DND-41 (cell line): ENCODE results near the gene SLX1B.
"Not testable (repeated sequence)": the region's sequence is repeated elsewhere in the genome, so short reads cannot be mapped to it uniquely, and the experiment has no call there.

ENCODE experiments used
- ATAC-seq: fragments of 200-7000 bp; cut with Tn5 transposase; 3 replicates; pipeline ENCODE4 v1.9.1; 2021; ENCODE audit warnings: low read depth; ENCODE audit not compliant: insufficient read depth
- DNase-seq: peaks from one replicate; pipeline ENCODE4 v3.0.0-alpha.2; 2020
- H2AFZ ChIP-seq: 2 replicates; pipeline ENCODE4 v1.6.0; 2012; ENCODE audit warnings: low read depth, low read length
- H3K27ac ChIP-seq: 2 replicates; pipeline ENCODE4 v1.5.1; 2012; ENCODE audit warnings: low read length, inconsistent platforms
- H3K27me3 ChIP-seq: fragments of 200-600 bp; sonication (generic); 2 replicates; pipeline ENCODE4 v1.6.0; 2012; ENCODE audit warnings: low read length, mild to moderate bottlenecking, inconsistent platforms; ENCODE audit not compliant: insufficient read depth, poor library complexity
- H3K36me3 ChIP-seq: 2 replicates; pipeline ENCODE4 v1.5.1; 2012; ENCODE audit warnings: low read length, inconsistent platforms; ENCODE audit not compliant: insufficient read depth
- H3K4me1 ChIP-seq: 2 replicates; pipeline ENCODE4 v1.5.1; 2012; ENCODE audit warnings: mild to moderate bottlenecking, low read length; ENCODE audit not compliant: insufficient read depth
- H3K4me2 ChIP-seq: 2 replicates; pipeline ENCODE4 v1.6.0; 2012; ENCODE audit warnings: mild to moderate bottlenecking, moderate library complexity, low read length, inconsistent platforms; ENCODE audit not compliant: insufficient read depth
- H3K4me3 ChIP-seq, 2 experiments: fragments of 200-600 bp in 1 of 2; shearing (Covaris generic) in 1 of 2; 2 replicates each; pipeline ENCODE4 v1.5.1; 2012 to 2016; ENCODE audit warnings: inconsistent platforms in 2 of 2, low read length in 2 of 2, mild to moderate bottlenecking in 2 of 2, low read depth in 1 of 2, moderate library complexity in 1 of 2
- H3K79me2 ChIP-seq: 2 replicates; pipeline ENCODE4 v1.6.0; 2012; ENCODE audit warnings: low read length, inconsistent platforms; ENCODE audit not compliant: insufficient read depth
- H3K9ac ChIP-seq: 2 replicates; pipeline ENCODE4 v1.6.0; 2012; ENCODE audit warnings: low read depth, mild to moderate bottlenecking, inconsistent platforms, low read length, moderate library complexity
- H3K9me3 ChIP-seq: 2 replicates; pipeline ENCODE4 v1.5.1; 2012; ENCODE audit warnings: low read length, moderate library complexity, mild to moderate bottlenecking, inconsistent platforms; ENCODE audit not compliant: insufficient read depth, severe bottlenecking
- H4K20me1 ChIP-seq: 2 replicates; pipeline ENCODE4 v1.6.0; 2012; ENCODE audit warnings: low read length; ENCODE audit not compliant: insufficient read depth

The SLX1B gene

DNA sequence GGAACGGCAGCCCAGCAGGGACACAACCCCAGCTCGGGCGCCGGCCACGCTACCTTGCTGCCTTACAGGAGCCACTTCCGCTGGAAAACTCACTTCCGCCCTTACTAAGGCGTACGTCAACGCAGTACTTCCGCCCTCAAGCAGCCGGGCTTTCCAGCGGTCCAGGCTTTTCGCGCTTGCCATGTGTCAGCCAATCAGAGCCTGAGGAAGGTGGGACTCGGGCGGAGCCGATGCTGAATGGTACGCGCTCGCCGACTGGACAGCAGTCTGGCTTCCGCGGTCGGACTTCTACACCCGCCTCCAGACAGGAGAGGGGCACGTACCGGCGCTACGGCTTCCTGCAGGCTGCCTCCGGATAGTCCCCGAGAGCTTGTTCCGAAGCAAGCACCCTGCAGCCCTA lies at the start of gene SLX1B, which contains the start of gene BOLA2:
Gene SLX1B (plus strand): TSS at position 265 of the 400 bp plus-strand sequence.
Gene BOLA2 (minus strand): TSS at position 83 of the 400 bp plus-strand sequence. CDS start 98 bp downstream, outside the sequence.
- not testable (repeated sequence) for DNase-seq, H3K4me3 ChIP-seq, H4K20me1 ChIP-seq, H3K79me2 ChIP-seq, H2AFZ ChIP-seq, H3K27ac ChIP-seq, H3K9ac ChIP-seq, H3K36me3 ChIP-seq, H3K9me3 ChIP-seq, H3K27me3 ChIP-seq, H3K4me2 ChIP-seq, H3K4me1 ChIP-seq
- ATAC-seq = peak; percentile 86

DNA sequence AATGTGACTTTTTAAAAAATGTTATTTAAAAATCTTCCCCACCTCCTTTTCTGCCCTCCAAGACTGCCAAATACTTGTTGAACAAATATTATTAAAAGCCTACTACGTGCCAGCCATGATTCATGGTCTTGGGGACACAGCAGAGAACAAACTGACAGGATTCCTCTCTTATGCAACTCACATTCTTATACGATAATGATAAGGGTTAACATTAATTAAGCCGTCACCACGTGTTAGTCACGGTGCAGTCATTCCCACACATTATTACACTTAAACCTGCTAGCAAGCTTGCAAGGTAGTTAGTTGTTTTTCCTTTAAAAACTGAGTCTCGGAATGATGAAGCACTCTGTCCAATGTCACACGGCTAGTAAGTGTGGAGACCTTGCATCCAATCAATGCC lies 49.1 kb upstream of the SLX1B start:
- H3K4me2 ChIP-seq, H3K36me3 ChIP-seq, H3K4me3 ChIP-seq, ATAC-seq, H3K9ac ChIP-seq, H2AFZ ChIP-seq, H3K27me3 ChIP-seq, H3K79me2 ChIP-seq, H3K9me3 ChIP-seq, H3K27ac ChIP-seq, H3K4me1 ChIP-seq, DNase-seq, H4K20me1 ChIP-seq: not testable (repeated sequence)

DNA sequence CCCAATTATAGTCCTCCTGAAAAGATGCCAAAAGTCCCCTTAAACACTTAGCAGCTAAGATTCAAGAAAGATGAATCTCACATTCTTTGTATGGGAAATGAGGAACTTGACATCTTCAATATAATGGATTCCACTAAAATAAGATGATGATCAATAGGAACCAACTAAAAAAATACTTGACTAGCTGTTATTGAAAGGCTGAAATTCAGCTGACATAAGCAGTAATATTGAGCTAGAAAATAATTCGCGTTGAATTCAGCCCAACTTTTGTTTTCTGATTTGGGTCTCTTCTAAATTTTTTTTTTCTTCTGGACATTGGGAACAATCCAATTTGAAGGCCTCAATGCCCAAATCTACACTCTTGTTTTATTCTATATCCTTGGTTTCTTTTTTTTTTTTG lies 30.7 kb upstream of the SLX1B start:
- not testable (repeated sequence) for ATAC-seq, H3K36me3 ChIP-seq, H3K79me2 ChIP-seq

GRCh38 chr16:29425390-29425789 lies 28.9 kb upstream of the SLX1B start:
- H3K27ac ChIP-seq, H2AFZ ChIP-seq, DNase-seq, H3K4me1 ChIP-seq, H3K9ac ChIP-seq, H4K20me1 ChIP-seq, ATAC-seq, H3K9me3 ChIP-seq, H3K4me3 ChIP-seq, H3K4me2 ChIP-seq, H3K79me2 ChIP-seq, H3K27me3 ChIP-seq, H3K36me3 ChIP-seq: not testable (repeated sequence)

More for the DNA sequence above, 30.7 kb upstream of the SLX1B start:
- H3K27me3 ChIP-seq, H4K20me1 ChIP-seq, H3K9me3 ChIP-seq, H3K4me1 ChIP-seq, H3K27ac ChIP-seq, H3K9ac ChIP-seq, H3K4me2 ChIP-seq, DNase-seq, H2AFZ ChIP-seq, H3K4me3 ChIP-seq: not testable (repeated sequence)

DNA sequence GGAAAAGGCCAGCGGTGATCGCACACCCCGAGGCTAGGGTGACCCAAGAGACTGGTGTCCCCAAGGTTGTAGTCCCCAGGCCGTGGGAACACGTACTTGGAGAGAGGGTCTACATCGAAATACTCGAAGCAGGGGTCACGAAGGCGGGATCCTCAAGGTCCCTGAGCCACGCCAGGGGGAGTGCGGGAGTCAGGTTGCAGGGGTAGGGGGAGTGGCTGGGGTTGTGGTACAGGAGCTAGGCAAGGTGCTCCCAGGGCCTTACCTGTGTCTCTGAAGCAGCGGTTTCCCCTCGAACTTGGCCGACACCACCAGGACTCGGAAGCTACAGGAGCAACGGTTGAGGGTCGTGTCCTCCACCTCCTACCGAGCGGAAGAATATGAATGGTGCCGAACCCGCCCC lies 579 bp upstream of the SLX1B start:
- ATAC-seq = peak; percentile 15
- H2AFZ ChIP-seq, DNase-seq: not testable (repeated sequence)

GRCh38 chr16:29454828-29455227 lies 495 bp downstream of the SLX1B start:
- not testable (repeated sequence) for H3K9me3 ChIP-seq

More for the DNA sequence above, 579 bp upstream of the SLX1B start:
- not testable (repeated sequence) for H3K79me2 ChIP-seq, H3K4me1 ChIP-seq, H3K27ac ChIP-seq, H3K27me3 ChIP-seq, H3K36me3 ChIP-seq, H3K9ac ChIP-seq, H3K4me3 ChIP-seq, H3K4me2 ChIP-seq, H3K9me3 ChIP-seq, H4K20me1 ChIP-seq

GRCh38 chr16:29457660-29458059 lies 3.3 kb downstream of the SLX1B start:
- H3K27me3 ChIP-seq, H3K4me2 ChIP-seq, H3K9me3 ChIP-seq, H3K36me3 ChIP-seq, H3K27ac ChIP-seq, H3K4me1 ChIP-seq, ATAC-seq, DNase-seq, H3K4me3 ChIP-seq, H4K20me1 ChIP-seq, H2AFZ ChIP-seq, H3K9ac ChIP-seq, H3K79me2 ChIP-seq: not testable (repeated sequence)

More at GRCh38 chr16:29454828-29455227, 495 bp downstream of the SLX1B start:
- H3K36me3 ChIP-seq, H3K4me1 ChIP-seq, H2AFZ ChIP-seq, H3K4me3 ChIP-seq, H3K27me3 ChIP-seq, DNase-seq, H3K4me2 ChIP-seq, H3K27ac ChIP-seq, H3K79me2 ChIP-seq, H4K20me1 ChIP-seq, H3K9ac ChIP-seq: not testable (repeated sequence)
- ATAC-seq = peak; percentile 76

DNA sequence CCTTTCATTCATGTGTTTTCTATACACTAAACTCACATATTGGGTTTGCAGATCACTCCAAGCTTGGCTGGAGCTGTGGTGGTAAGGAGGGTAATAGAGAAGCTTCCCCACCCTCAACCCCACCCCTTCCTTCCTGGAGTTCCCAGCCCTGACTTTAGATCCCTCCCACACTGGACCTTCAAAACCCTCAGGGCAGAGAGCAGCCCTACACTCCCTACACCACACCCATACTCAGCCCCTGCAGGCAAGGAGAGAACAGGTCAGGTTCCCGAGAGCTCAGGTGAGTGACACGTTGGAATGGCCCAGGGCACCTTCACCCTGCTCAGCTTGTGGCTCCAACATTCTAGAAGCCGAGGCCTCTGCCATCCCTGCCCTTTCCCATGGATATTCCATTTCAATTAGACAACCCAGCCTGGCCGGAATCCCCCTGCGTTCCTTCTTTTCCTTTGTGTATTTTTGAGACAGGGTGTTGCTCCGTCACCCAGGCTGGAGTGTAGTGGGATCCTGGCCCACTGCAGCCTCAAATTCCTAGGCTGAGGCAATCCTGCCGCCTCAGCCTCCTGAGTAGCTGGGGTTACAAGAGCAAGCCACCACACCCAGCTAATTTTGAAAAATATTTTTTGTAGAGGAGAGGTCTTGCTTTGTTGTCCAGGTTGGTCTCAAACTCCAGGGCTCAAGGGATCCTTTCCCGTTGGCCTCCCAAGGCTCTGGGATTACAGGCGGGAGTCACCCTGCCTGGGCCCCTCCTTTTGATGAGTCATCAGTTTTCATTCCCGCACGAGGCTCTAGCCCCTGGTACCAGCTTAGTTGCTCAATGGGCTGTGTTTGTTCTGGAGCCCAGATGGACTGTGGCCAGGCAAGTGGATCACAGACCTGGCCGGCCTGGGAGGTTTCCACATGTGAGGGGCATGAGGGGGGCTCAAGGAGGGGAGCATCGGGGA lies 5.6 kb downstream of the SLX1B start, which contains the start of gene SULT1A4:
Gene SULT1A4 (plus strand): TSS at position 208 of the 941 bp plus-strand sequence. CDS start 1,473 bp downstream, outside the sequence.
- not testable (repeated sequence) for DNase-seq, H3K4me2 ChIP-seq, H3K9me3 ChIP-seq, H3K79me2 ChIP-seq, H3K9ac ChIP-seq, H3K4me1 ChIP-seq, H3K27me3 ChIP-seq, H3K4me3 ChIP-seq, H2AFZ ChIP-seq, H3K36me3 ChIP-seq, H4K20me1 ChIP-seq, H3K27ac ChIP-seq, ATAC-seq
